Ishikawa (cell line): ENCODE results near the gene HOXD4.

Experiments used
- CEBPB ChIP-seq: IDR thresholded peaks from 2 replicates; pipeline ENCODE4 v1.6.1; 2012
- CREB1 ChIP-seq: IDR thresholded peaks from 2 replicates; pipeline ENCODE4 v1.6.1; 2012; ENCODE audit warnings: low read depth
- EGR1 ChIP-seq: IDR thresholded peaks from 2 replicates; pipeline ENCODE4 v1.6.1; 2012
- EP300 ChIP-seq: IDR thresholded peaks from 2 replicates; pipeline ENCODE4 v1.6.1; 2012; ENCODE audit warnings: borderline replicate concordance
- FOXM1 ChIP-seq: IDR thresholded peaks from 2 replicates; pipeline ENCODE4 v1.6.1; 2012; ENCODE audit warnings: low read depth, borderline replicate concordance
- MAX ChIP-seq: IDR thresholded peaks from 2 replicates; pipeline ENCODE4 v1.6.1; 2012
- NFIC ChIP-seq: IDR thresholded peaks from 2 replicates; pipeline ENCODE4 v1.6.1; 2012
- RAD21 ChIP-seq: IDR thresholded peaks from 2 replicates; pipeline ENCODE4 v1.6.1; 2012; ENCODE audit warnings: low read depth
- TAF1 ChIP-seq: IDR thresholded peaks from 2 replicates; pipeline ENCODE4 v1.6.1; 2012; ENCODE audit warnings: low read depth, mild to moderate bottlenecking
- TCF12 ChIP-seq: IDR thresholded peaks from 2 replicates; pipeline ENCODE4 v1.6.1; 2012; ENCODE audit warnings: low read depth
- TEAD4 ChIP-seq: IDR thresholded peaks from 2 replicates; pipeline ENCODE4 v1.6.1; 2012
- USF1 ChIP-seq: IDR thresholded peaks from 2 replicates; pipeline ENCODE4 v1.6.1; 2012
- YY1 ChIP-seq: IDR thresholded peaks from 2 replicates; pipeline ENCODE4 v1.6.1; 2012; ENCODE audit warnings: low read depth
- ZBTB7A ChIP-seq: IDR thresholded peaks from 2 replicates; pipeline ENCODE4 v1.6.1; 2012; ENCODE audit warnings: low read depth
- TF ChIP-seq, protein P1 (sequence below): IDR thresholded peaks from 2 replicates; pipeline ENCODE4 v1.6.1; 2012; ENCODE audit warnings: low read depth, mild to moderate bottlenecking

The HOXD4 gene

DNA sequence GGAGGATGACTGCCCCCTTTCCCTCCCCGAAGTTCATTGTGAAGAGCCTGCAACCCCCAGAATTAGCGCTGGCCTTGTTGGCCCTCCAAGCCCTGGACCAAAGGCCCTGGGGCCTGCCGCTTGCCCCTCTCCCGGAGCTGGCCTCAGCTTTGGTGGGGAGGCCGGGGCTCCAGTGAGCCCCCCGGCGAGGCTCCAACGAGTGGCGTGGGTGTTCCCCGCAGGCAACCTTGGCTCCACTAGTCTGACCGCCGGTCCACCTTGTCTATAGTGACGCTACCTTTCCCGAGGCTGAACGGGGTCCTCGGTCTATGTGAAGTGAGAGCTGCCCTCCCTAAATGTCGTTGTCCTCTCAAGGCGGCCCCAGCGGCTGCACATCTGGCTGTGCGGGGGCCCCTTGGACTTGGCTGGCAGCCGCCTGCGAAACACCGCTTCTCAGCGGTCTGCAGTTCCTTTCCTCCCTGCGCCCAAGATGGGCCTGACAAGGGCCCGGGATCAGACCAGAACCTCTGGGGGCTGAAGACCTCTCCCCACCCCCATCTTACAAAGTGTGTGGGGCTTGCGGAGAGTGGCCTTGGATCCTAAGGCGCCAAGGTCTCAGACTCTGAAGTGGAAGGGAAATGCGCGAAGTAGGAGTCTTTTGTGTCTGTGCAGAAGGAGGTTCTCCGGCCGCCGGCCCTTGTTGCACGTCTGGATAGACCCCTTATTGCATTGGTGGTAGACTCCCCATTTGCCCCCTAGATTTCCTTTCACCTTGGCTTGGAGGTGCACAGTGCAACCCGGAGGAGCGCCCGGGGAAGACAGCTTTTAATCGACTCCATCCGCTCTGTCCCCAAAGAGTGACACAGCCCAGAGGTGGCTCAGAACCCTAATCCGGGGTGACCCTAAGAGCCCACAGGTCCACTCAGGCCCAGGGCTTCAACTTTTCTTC lies 38.7 kb upstream of the HOXD4 start:
- TF ChIP-seq CREB1 (no peak), TAF1 (no peak), EP300 (no peak), EGR1 (no peak), YY1 (no peak)

- TF ChIP-seq TEAD4 = no peak
- TF ChIP-seq CEBPB = no peak
Observed at GRCh38 chr2:176114120-176114929, 37.0 kb upstream of the HOXD4 start.

DNA sequence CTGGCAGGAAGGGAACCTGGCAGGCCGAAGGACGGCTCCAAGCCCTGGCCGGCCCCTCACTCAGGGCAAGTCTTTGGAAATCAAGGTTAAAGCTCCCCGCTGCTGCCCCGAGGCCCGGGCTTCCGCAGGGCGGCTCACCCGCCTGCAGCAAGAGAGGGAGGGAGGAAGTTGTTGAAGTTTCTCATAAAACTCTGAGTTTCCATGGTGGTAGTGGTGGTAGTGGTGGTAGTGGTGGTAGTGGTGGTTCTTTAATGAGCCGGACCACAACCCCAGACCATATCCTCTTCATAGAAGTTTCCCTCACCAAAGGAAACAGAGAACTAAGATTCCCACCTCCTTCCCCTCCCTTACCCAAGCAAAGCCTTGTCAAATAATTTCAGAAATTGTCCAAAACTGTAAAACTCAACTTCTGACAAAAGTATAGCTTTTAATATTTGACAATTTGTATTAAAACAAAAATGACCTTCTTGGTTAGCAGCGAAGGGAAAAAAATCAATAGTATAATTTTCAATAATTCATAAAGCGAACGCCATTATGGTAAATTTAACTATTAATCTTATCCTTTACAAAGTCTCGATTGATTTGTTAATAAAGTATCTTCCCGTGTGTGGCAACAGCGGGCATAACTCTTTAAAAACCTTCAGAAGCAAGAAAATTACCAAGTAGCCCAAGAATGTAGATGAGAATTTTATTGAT lies 36.3 kb upstream of the HOXD4 start:
- TF ChIP-seq MAX (no peak), EGR1 (no peak), CREB1 (no peak), RAD21 (no peak), CEBPB (no peak), FOXM1 (no peak), TEAD4 (no peak), NFIC (no peak), USF1 (no peak), TAF1 (no peak)
- TF ChIP-seq, protein P1, sequence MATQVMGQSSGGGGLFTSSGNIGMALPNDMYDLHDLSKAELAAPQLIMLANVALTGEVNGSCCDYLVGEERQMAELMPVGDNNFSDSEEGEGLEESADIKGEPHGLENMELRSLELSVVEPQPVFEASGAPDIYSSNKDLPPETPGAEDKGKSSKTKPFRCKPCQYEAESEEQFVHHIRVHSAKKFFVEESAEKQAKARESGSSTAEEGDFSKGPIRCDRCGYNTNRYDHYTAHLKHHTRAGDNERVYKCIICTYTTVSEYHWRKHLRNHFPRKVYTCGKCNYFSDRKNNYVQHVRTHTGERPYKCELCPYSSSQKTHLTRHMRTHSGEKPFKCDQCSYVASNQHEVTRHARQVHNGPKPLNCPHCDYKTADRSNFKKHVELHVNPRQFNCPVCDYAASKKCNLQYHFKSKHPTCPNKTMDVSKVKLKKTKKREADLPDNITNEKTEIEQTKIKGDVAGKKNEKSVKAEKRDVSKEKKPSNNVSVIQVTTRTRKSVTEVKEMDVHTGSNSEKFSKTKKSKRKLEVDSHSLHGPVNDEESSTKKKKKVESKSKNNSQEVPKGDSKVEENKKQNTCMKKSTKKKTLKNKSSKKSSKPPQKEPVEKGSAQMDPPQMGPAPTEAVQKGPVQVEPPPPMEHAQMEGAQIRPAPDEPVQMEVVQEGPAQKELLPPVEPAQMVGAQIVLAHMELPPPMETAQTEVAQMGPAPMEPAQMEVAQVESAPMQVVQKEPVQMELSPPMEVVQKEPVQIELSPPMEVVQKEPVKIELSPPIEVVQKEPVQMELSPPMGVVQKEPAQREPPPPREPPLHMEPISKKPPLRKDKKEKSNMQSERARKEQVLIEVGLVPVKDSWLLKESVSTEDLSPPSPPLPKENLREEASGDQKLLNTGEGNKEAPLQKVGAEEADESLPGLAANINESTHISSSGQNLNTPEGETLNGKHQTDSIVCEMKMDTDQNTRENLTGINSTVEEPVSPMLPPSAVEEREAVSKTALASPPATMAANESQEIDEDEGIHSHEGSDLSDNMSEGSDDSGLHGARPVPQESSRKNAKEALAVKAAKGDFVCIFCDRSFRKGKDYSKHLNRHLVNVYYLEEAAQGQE = no peak

DNA sequence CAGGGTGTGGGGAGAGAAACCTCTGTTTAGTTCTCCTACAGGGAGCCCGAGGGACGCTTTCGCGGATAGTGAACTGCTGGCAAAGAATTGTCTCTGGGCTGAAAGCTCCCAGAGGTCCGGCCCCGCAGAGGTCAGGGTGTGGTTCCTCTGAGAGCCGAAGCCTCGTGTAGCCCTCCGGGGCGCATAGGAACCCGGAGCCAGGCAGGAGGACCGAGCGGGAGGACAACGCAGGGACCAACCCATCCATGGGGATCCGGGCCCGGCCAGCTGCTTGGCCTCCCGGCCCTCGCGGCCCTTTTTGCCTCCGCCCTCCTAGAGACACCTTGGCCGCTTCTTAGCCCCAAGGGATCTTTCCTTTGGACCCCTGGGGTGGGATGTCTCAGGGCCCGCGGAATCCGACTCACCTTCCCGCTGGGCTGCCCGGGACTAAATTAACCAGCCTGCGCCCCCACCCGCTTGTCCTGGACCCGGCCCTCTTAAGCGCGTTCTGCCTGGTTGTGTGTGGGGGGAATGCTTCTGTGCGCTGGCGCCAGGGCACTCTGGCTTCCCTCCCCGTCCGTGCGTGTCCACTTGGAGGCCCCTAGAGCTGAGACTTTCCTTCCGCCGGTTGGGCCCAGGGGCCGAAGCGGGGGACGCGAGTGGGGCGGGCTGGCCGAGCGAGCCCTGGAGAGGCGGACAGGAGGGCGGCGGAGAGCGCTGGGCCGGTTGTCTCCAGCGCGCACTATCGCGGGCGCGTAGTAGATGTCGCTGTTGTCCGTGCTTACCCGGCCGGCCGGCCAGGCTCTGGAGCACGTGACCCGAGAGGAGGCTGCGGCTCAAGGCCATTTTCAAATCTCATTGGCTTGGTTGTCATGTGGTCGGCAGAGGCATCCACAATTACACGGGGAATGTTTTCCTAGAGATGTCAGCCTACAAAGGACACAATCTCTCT lies 35.2 kb upstream of the HOXD4 start, which contains the start of gene HOXD10:
Gene HOXD10 (plus strand): TSS at position 896 of the 931 bp plus-strand sequence. CDS start 56 bp downstream, outside the sequence.
- TF ChIP-seq USF1 (no peak), EP300 (no peak), CREB1 (no peak), CEBPB (no peak), EGR1 (no peak), ZBTB7A (no peak), YY1 (no peak)

DNA sequence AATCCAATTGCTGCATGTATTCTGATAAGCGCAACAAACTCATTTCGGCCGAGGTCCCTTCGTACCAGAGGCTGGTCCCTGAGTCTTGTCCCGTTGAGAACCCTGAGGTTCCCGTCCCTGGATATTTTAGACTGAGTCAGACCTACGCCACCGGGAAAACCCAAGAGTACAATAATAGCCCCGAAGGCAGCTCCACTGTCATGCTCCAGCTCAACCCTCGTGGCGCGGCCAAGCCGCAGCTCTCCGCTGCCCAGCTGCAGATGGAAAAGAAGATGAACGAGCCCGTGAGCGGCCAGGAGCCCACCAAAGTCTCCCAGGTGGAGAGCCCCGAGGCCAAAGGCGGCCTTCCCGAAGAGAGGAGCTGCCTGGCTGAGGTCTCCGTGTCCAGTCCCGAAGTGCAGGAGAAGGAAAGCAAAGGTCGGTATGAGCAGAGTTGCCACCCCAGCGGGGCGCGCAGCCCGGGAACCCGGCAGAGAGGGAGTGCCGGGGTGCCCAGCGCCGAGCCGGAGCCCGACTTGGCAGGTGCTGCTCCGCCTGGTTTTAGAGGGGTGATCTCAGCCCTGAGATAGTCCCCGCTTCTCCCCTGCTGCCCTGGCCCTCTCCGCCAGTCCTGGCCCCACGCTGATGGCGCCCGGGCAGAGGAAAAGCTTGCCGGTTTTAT lies 34.1 kb upstream of the HOXD4 start:
- no peak for TF ChIP-seq NFIC
- no peak for TF ChIP-seq TAF1
- no peak for TF ChIP-seq FOXM1
- TF ChIP-seq YY1 = no peak
- no peak for TF ChIP-seq CREB1
- no peak for TF ChIP-seq ZBTB7A
- no peak for TF ChIP-seq TEAD4
- TF ChIP-seq, protein P1 = no peak
- no peak for TF ChIP-seq EGR1
- TF ChIP-seq TCF12 = no peak
- no peak for TF ChIP-seq RAD21
- TF ChIP-seq MAX = no peak
- no peak for TF ChIP-seq CEBPB
- TF ChIP-seq EP300 = no peak
- no peak for TF ChIP-seq USF1
